HepG2 (cell line): ENCODE data around the gene PYGB. TPM values are rescaled to one million over a fixed set of nuclear protein-coding genes. Genes with fewer than 3 reads are reported as not detected.

Experiments used
- ESRRA ChIP-seq: sonication (generic); formaldehyde crosslinking; IDR thresholded peaks from 2 replicates; pipeline ENCODE4 v1.5.1; 2020; ENCODE audit warnings: mild to moderate bottlenecking, low read depth, missing genetic modification reagents
- MAZ ChIP-seq, 2 experiments: sonication (generic) in 1 of 2; formaldehyde crosslinking in 1 of 2; IDR thresholded peaks; 2 replicates each; pipeline versions ENCODE4 v1.5.0 to v1.6.1; 2012 to 2020; ENCODE audit warnings: low read depth in 2 of 2, mild to moderate bottlenecking in 2 of 2, borderline replicate concordance in 1 of 2, improper control_type of control experiment in 1 of 2, low read length in 1 of 2, missing genetic modification reagents in 1 of 2, moderate library complexity in 1 of 2
- NCOA2 ChIP-seq: sonication (generic); formaldehyde crosslinking; IDR thresholded peaks from 2 replicates; pipeline ENCODE4 v1.8.0; 2022; ENCODE audit warnings: inconsistent platforms
- RFXANK ChIP-seq: IDR thresholded peaks from 2 replicates; pipeline ENCODE4 v1.6.1; 2016
- SRSF4 ChIP-seq: fragments of 200-400 bp; formaldehyde crosslinking; IDR thresholded peaks from one replicate; pipeline ENCODE4 v1.6.1; 2018; ENCODE audit warnings: mild to moderate bottlenecking, low read depth, low read length, moderate library complexity; ENCODE audit not compliant: poor library complexity, severe bottlenecking
- ZBTB21 ChIP-seq: sonication (generic); formaldehyde crosslinking; IDR thresholded peaks from 2 replicates; pipeline ENCODE4 v1.4.0; 2020; ENCODE audit warnings: missing genetic modification reagents
- ZFP36L1 ChIP-seq: sonication (generic); formaldehyde crosslinking; IDR thresholded peaks from 2 replicates; pipeline ENCODE4 v1.8.0; 2022; ENCODE audit warnings: mild to moderate bottlenecking, missing genetic modification reagents, moderate library complexity
- ZNF549 ChIP-seq: sonication (generic); formaldehyde crosslinking; IDR thresholded peaks from 2 replicates; pipeline ENCODE4 v1.5.0; 2020; ENCODE audit warnings: missing genetic modification reagents
- ZNF563 ChIP-seq: sonication (generic); formaldehyde crosslinking; IDR thresholded peaks from 2 replicates; pipeline ENCODE4 v1.8.0; 2022; ENCODE audit warnings: mild to moderate bottlenecking, moderate library complexity, missing genetic modification reagents
- ZNF616 ChIP-seq: sonication (generic); formaldehyde crosslinking; IDR thresholded peaks from 2 replicates; pipeline ENCODE4 v1.5.0; 2020; ENCODE audit warnings: low read depth, mild to moderate bottlenecking, missing genetic modification reagents
- ZNF703 ChIP-seq: sonication (generic); formaldehyde crosslinking; IDR thresholded peaks from 2 replicates; pipeline ENCODE4 v1.5.1; 2020; ENCODE audit warnings: missing genetic modification reagents, mild to moderate bottlenecking, moderate library complexity, borderline replicate concordance
- ZNF792 ChIP-seq: IDR thresholded peaks from 2 replicates; pipeline ENCODE4 v1.6.1; 2016
- polyA plus RNA-seq, 8 experiments: library from polyadenylated mRNA; depleted of rRNA in 3 of 8; stranded (reverse) in 7 of 8; unstranded in 1 of 8; fragments of >200 nt; fragmentation: Illumina TruSeq in 4 of 8; extraction: Trizol in 4 of 8; gene quantifications; 2 replicates each; pipeline versions ENCODE4 v1.2.1 to v1.2.3, GENCODE V29; 2011 to 2016; ENCODE audit warnings: low read depth in 4 of 8, missing spikeins in 1 of 8, mixed read lengths in 1 of 8; ENCODE audit not compliant: insufficient read depth in 1 of 8
- total RNA-seq, 5 experiments: library from RNA; depleted of rRNA; stranded (reverse); fragments of >200 nt; fragmentation: Illumina TruSeq; extraction: Trizol; gene quantifications; 2 replicates each; pipeline ENCODE4 v1.2.3, GENCODE V29; 2016; ENCODE audit warnings: low read depth in 1 of 5
- TF ChIP-seq, protein P1 (sequence below): sonication (generic); formaldehyde crosslinking; IDR thresholded peaks from 2 replicates; pipeline ENCODE4 v1.4.0; 2020; ENCODE audit warnings: missing genetic modification reagents
- TF ChIP-seq, protein P2 (sequence below): sonication (generic); formaldehyde crosslinking; IDR thresholded peaks from 2 replicates; pipeline ENCODE4 v1.5.0; 2020; ENCODE audit warnings: mild to moderate bottlenecking, missing genetic modification reagents
- TF ChIP-seq, protein P3 (sequence below): sonication (generic); formaldehyde crosslinking; IDR thresholded peaks from 2 replicates; pipeline ENCODE4 v1.4.0; 2020; ENCODE audit warnings: mild to moderate bottlenecking, missing genetic modification reagents
- TF ChIP-seq, protein P4 (sequence below): sonication (generic); formaldehyde crosslinking; IDR thresholded peaks from 2 replicates; pipeline ENCODE4 v1.8.1; 2023; ENCODE audit warnings: missing genetic modification reagents, mild to moderate bottlenecking, borderline replicate concordance
- TF ChIP-seq, protein P5 (sequence below): sonication (generic); formaldehyde crosslinking; IDR thresholded peaks from 2 replicates; pipeline ENCODE4 v1.4.0; 2020; ENCODE audit warnings: missing genetic modification reagents, borderline replicate concordance
- TF ChIP-seq, protein P6 (sequence below): IDR thresholded peaks from 2 replicates; pipeline ENCODE4 v1.6.1; 2012; ENCODE audit warnings: inconsistent platforms

Gene PYGB
- total and polyA plus RNA-seq, 2 of the 13 experiments (the other 11 are each of a cell fraction or from before 2014, with no cell fraction given), result 24.2 to 86.3 TPM

DNA sequence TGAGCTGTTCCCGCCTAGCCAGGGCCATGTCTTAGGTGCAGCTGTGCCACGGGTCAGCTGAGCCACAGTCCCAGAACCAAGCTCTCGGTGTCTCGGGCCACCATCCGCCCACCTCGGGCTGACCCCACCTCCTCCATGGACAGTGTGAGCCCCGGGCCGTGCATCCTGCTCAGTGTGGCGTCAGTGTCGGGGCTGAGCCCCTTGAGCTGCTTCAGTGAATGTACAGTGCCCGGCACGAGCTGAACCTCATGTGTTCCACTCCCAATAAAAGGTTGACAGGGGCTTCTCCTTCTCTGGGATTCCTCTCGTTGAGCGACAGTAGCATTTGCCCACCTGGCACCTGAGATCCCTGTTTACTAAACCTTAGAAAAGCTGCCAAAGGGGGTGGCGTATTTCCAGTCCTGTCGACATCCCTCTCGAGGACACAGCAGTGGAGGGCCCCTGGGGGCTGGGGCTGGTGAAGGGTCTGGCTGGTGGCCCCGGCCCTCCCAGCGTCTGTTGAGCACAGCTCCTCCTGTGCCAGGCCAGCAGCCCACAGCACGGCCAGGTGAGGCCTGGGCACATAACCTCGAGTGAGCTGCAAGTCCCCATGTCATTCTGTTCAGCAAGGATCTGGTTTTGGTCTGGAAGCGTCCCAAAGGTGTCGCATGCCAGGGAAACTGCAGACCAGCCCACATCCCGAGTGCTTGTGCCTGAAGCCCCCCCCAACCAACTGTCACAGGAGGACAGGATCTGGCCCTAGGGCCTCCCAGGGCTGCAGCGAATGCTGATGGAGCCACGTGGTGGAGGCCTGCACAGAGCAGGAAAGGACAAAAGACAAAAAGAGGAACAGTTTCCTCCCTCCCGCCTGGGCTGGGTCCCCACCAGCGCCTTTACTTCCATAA is 21.2 kb upstream of the PYGB start (continued):
- TF ChIP-seq, protein P1, sequence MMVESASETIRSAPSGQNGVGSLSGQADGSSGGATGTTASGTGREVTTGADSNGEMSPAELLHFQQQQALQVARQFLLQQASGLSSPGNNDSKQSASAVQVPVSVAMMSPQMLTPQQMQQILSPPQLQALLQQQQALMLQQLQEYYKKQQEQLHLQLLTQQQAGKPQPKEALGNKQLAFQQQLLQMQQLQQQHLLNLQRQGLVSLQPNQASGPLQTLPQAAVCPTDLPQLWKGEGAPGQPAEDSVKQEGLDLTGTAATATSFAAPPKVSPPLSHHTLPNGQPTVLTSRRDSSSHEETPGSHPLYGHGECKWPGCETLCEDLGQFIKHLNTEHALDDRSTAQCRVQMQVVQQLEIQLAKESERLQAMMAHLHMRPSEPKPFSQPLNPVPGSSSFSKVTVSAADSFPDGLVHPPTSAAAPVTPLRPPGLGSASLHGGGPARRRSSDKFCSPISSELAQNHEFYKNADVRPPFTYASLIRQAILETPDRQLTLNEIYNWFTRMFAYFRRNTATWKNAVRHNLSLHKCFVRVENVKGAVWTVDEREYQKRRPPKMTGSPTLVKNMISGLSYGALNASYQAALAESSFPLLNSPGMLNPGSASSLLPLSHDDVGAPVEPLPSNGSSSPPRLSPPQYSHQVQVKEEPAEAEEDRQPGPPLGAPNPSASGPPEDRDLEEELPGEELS (CRISPR knock-in tag), result peak; percentile 64
- TF ChIP-seq SRSF4 (no peak), ESRRA (peak; percentile 45; the same call in 1 of the 2 replicates), ZNF703 (CRISPR knock-in tag) (peak; percentile 90; the same call in 1 of the 2 replicates), NCOA2 (CRISPR knock-in tag) (0 out of 2 replicates have a peak, but pooled peaks have one; percentile 19), RFXANK (no peak), ZNF792 (CRISPR knock-in tag) (peak; percentile 84; the same call in 1 of the 2 replicates), ZNF616 (peak; percentile 87; the same call in 1 of the 2 replicates), ZFP36L1 (CRISPR knock-in tag) (no peak), ZBTB21 (0 out of 2 replicates have a peak, but pooled peaks have one; percentile 11), MAZ (IDR thresholded peaks at IDR 0.05; ENCODE audit: borderline replicate concordance, low read depth, low read length) (no peak), MAZ (CRISPR knock-in tag; IDR thresholded peaks at IDR 0.05; ENCODE audit: low read depth) (peak; percentile 64; the same call in 1 of the 2 replicates), ZNF549 (CRISPR knock-in tag) (no peak), ZNF563 (CRISPR knock-in tag) (peak; percentile 78)
- TF ChIP-seq, protein P2, sequence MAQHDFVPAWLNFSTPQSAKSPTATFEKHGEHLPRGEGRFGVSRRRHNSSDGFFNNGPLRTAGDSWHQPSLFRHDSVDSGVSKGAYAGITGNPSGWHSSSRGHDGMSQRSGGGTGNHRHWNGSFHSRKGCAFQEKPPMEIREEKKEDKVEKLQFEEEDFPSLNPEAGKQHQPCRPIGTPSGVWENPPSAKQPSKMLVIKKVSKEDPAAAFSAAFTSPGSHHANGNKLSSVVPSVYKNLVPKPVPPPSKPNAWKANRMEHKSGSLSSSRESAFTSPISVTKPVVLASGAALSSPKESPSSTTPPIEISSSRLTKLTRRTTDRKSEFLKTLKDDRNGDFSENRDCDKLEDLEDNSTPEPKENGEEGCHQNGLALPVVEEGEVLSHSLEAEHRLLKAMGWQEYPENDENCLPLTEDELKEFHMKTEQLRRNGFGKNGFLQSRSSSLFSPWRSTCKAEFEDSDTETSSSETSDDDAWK, result no peak
- TF ChIP-seq, protein P3, sequence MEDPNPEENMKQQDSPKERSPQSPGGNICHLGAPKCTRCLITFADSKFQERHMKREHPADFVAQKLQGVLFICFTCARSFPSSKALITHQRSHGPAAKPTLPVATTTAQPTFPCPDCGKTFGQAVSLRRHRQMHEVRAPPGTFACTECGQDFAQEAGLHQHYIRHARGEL (CRISPR knock-in tag), result peak; percentile 68; the same call in 1 of the 2 replicates
- TF ChIP-seq, protein P4, sequence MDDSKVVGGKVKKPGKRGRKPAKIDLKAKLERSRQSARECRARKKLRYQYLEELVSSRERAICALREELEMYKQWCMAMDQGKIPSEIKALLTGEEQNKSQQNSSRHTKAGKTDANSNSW (CRISPR knock-in tag), result no peak; the same call in 1 of the 2 replicates
- TF ChIP-seq, protein P5, sequence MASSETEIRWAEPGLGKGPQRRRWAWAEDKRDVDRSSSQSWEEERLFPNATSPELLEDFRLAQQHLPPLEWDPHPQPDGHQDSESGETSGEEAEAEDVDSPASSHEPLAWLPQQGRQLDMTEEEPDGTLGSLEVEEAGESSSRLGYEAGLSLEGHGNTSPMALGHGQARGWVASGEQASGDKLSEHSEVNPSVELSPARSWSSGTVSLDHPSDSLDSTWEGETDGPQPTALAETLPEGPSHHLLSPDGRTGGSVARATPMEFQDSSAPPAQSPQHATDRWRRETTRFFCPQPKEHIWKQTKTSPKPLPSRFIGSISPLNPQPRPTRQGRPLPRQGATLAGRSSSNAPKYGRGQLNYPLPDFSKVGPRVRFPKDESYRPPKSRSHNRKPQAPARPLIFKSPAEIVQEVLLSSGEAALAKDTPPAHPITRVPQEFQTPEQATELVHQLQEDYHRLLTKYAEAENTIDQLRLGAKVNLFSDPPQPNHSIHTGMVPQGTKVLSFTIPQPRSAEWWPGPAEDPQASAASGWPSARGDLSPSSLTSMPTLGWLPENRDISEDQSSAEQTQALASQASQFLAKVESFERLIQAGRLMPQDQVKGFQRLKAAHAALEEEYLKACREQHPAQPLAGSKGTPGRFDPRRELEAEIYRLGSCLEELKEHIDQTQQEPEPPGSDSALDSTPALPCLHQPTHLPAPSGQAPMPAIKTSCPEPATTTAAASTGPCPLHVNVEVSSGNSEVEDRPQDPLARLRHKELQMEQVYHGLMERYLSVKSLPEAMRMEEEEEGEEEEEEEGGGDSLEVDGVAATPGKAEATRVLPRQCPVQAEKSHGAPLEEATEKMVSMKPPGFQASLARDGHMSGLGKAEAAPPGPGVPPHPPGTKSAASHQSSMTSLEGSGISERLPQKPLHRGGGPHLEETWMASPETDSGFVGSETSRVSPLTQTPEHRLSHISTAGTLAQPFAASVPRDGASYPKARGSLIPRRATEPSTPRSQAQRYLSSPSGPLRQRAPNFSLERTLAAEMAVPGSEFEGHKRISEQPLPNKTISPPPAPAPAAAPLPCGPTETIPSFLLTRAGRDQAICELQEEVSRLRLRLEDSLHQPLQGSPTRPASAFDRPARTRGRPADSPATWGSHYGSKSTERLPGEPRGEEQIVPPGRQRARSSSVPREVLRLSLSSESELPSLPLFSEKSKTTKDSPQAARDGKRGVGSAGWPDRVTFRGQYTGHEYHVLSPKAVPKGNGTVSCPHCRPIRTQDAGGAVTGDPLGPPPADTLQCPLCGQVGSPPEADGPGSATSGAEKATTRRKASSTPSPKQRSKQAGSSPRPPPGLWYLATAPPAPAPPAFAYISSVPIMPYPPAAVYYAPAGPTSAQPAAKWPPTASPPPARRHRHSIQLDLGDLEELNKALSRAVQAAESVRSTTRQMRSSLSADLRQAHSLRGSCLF, result 0 out of 2 replicates have a peak, but pooled peaks have one; percentile 27
- TF ChIP-seq, protein P6, sequence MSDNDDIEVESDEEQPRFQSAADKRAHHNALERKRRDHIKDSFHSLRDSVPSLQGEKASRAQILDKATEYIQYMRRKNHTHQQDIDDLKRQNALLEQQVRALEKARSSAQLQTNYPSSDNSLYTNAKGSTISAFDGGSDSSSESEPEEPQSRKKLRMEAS, result peak; percentile 92
